ENCODE results near the gene KIAA1328. TPM values are rescaled to one million over a fixed set of nuclear protein-coding genes. Genes with fewer than 3 reads are reported as not detected.

The KIAA1328 gene
- total RNA-seq, 1 donor from 2014 or later = 11.9 TPM

- Histone ChIP-seq H3K36me3 (peaks cover 9% of the 10 kb centered on the region), H3K27ac (no peak overlapping the region), H3K4me1 (peaks cover 6% of the 10 kb centered on the region), H3K4me3 (no peak overlapping the region), H3K27me3 (no peaks in the 10 kb centered on the region), H3K9me3 (no peaks in the 10 kb centered on the region)
- TF ChIP-seq CTCF (IDR thresholded peaks at IDR 0.05) = no peak
- intact Hi-C loops (cut with DNase I) = no loop called here
- ATAC-seq (no peak), DNase-seq (no peak)
Observed at GRCh38 chr18:36831139-36831538, 2.2 kb downstream of the KIAA1328 start.

GRCh38 chr18:36833120-36833519 is 4.2 kb downstream of the KIAA1328 start:
- no peak for DNase-seq
- Histone ChIP-seq H3K27me3 (no peaks in the 10 kb centered on the region), H3K36me3 (peaks cover 12% of the 10 kb centered on the region), H3K27ac (no peak overlapping the region), H3K9me3 (no peaks in the 10 kb centered on the region), H3K4me3 (no peak overlapping the region), H3K4me1 (peaks cover 6% of the 10 kb centered on the region)
- intact Hi-C loops (cut with DNase I) = no loop called here
- no peak for TF ChIP-seq CTCF (IDR thresholded peaks at IDR 0.05)
- no peak for ATAC-seq

- H3K9me3 ChIP-seq = no peaks in the 10 kb centered on the region
- H3K27me3 ChIP-seq = no peaks in the 10 kb centered on the region
- H3K36me3 ChIP-seq = peaks cover 12% of the 10 kb centered on the region
- no peak overlapping the region for H3K27ac ChIP-seq
- H3K4me1 ChIP-seq = no peaks in the 10 kb centered on the region
- H3K4me3 ChIP-seq = no peak overlapping the region
- no peak for ATAC-seq
- intact Hi-C loops (cut with DNase I) = no loop called here
- no peak for TF ChIP-seq CTCF (IDR thresholded peaks at IDR 0.05)
- DNase-seq = no peak
Observed at GRCh38 chr18:36835927-36836326, 7.0 kb downstream of the KIAA1328 start.

GRCh38 chr18:36839835-36840234 is 10.9 kb downstream of the KIAA1328 start:
- peaks cover 12% of the 10 kb centered on the region for H3K36me3 ChIP-seq
- H3K4me1 ChIP-seq = no peaks in the 10 kb centered on the region
- no peak for TF ChIP-seq CTCF (IDR thresholded peaks at IDR 0.05)
- H3K9me3 ChIP-seq = no peaks in the 10 kb centered on the region
- no peaks in the 10 kb centered on the region for H3K27me3 ChIP-seq
- no peak for DNase-seq
- peak; percentile 80 for ATAC-seq
- H3K27ac ChIP-seq = no peak overlapping the region
- no peak overlapping the region for H3K4me3 ChIP-seq
- intact Hi-C loops (cut with DNase I) = no loop called here

- Histone ChIP-seq H3K4me3 (peak overlapping the region; percentile 24), H3K27me3 (no peaks in the 10 kb centered on the region), H3K27ac (no peak overlapping the region), H3K4me1 (no peaks in the 10 kb centered on the region), H3K36me3 (no peaks in the 10 kb centered on the region), H3K9me3 (no peaks in the 10 kb centered on the region)
- ATAC-seq (no peak), DNase-seq (no peak)
- intact Hi-C loops (cut with DNase I) = no loop called here
- no peak for TF ChIP-seq CTCF (IDR thresholded peaks at IDR 0.05)
Observed at GRCh38 chr18:36843199-36843598, 14.3 kb downstream of the KIAA1328 start.

- TF ChIP-seq CTCF (IDR thresholded peaks at IDR 0.05) = peak; percentile 6
- Histone ChIP-seq H3K4me1 (no peaks in the 10 kb centered on the region), H3K27ac (no peak overlapping the region), H3K9me3 (no peaks in the 10 kb centered on the region), H3K36me3 (no peaks in the 10 kb centered on the region), H3K27me3 (no peaks in the 10 kb centered on the region), H3K4me3 (peak overlapping the region; percentile 24)
- no peak for DNase-seq
- intact Hi-C loops (cut with DNase I) = no loop called here
- ATAC-seq = peak; percentile 41
Observed at GRCh38 chr18:36843784-36844183, 14.9 kb downstream of the KIAA1328 start.

All from upper lobe of right lung (tissue), 1 donor.